ENCODE data around the gene TBX20. TPM values are rescaled to one million over a fixed set of nuclear protein-coding genes. Genes with fewer than 3 reads are reported as not detected.

Gene TBX20, protein sequence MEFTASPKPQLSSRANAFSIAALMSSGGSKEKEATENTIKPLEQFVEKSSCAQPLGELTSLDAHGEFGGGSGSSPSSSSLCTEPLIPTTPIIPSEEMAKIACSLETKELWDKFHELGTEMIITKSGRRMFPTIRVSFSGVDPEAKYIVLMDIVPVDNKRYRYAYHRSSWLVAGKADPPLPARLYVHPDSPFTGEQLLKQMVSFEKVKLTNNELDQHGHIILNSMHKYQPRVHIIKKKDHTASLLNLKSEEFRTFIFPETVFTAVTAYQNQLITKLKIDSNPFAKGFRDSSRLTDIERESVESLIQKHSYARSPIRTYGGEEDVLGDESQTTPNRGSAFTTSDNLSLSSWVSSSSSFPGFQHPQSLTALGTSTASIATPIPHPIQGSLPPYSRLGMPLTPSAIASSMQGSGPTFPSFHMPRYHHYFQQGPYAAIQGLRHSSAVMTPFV
- total RNA-seq (2014; rRNA removed; shearing (Covaris generic)): 1.5 and 2.3 TPM in 2 replicates

GRCh38 chr7:35253710-35254495, at the start of gene TBX20:
TBX20 (minus strand) TSS chr7:35254100; CDS start chr7:35253620, 480 bp downstream.
- DNase-seq (ENCODE audit: low spot score): peak; percentile 47

DNA sequence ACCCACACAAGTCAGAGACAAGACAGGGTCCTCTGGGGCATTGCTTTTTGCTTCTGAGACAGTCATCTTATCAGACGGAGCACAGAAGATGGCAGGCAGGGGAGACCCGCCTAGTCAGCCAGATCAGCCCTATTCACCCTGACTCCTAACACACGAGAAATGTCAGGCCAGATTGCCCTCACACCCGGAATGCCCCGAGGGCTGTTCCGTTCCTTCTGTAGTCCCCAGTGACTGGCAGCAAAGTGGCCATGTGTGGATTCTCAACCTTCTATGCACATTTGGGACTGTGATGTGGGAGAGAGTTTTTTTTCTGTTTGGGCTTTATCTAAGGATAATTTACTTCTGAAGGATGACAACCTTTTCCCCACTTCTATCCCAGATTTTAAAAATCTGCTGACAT, 35.5 kb upstream of the TBX20 start:
- DNase-seq (ENCODE audit: low spot score): no peak

GRCh38 chr7:35286986-35287385, 33.1 kb upstream of the TBX20 start:
- no peak for DNase-seq (ENCODE audit: low spot score)

DNA sequence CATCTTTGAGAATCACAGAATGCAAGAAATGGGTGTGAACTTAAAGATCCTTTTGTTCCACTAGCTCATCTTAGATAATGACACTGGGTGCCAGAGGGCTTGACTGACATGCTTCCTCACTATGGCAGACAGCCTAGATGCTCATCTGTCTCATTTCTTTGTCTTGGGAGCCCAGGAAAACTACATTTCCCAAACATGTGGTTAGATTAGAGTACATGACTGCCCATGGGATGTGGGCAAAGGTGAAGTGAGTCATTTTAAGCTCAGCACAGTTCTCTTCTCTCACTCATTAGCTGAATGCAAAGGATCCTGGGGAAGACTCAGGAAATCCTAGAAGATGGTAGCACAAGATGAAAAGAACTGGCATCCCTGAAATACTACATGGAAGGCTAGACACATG, 32.5 kb upstream of the TBX20 start:
- DNase-seq (ENCODE audit: low spot score): peak; percentile 47

- no peak for DNase-seq (ENCODE audit: low spot score)
Measured at GRCh38 chr7:35285799-35286198, 31.9 kb upstream of the TBX20 start.

GRCh38 chr7:35280902-35281301, 27.0 kb upstream of the TBX20 start:
- DNase-seq (ENCODE audit: low spot score): no peak

DNA sequence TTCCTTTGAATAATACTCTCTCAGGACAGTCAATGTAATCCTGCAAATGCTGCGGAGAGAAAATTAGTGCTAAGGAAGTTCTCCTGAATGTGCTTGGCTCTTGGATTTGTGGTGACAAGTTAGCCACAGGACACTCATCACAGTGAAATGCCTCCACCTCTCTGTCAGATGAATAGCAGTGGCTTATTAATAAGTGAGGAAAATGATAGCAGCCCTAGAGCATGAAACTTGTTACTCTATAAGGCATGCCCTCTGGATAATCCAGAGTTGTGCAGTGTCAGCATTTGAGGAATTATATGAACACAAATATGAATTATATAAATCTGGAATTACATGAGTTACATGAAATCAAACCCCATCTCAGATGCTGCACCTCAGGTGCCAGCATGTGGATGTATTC, 23.5 kb upstream of the TBX20 start:
- no peak for DNase-seq (ENCODE audit: low spot score)

- no peak for DNase-seq (ENCODE audit: low spot score)
Measured at GRCh38 chr7:35272246-35272645, 18.3 kb upstream of the TBX20 start.

DNA sequence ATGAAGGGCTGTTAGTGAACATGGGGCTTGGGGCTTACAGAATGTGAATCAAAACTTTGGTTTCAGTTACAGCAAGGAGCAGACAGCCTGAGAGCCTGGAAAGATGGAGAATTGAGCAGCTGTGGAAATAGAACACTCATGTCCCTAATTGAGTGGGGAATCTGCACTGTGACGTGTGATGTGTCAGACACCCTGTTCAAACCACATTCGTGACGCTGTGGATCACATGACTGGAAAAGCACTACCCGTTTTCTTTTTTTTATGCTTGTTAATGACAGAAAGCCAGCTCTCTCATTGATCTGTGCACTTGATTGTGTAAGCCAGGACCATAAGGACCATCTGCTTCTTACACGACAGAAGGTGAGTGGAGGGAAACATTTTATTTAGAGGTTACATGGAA, 15.1 kb upstream of the TBX20 start:
- DNase-seq (ENCODE audit: low spot score): no peak

GRCh38 chr7:35267411-35267810, 13.5 kb upstream of the TBX20 start:
- no peak for DNase-seq (ENCODE audit: low spot score)

DNA sequence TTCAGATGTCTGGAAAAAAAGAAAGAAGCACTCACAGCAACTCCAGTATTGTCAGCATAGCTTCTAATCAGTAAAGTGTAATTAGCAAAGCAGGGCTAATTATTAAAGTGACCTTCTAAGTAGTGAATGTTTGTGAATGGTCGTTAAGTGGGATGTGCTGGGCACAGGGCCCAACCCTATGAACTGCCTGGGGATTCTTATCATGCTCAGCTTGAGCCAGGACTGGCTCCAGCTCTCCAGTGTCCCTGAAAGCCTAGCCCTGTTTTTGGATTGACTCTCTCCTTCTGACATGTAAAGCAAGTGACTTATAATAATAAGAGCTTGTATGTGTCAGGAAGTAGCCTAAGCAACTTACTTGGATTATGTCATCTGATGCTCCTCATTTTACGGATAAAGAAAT, 9.5 kb upstream of the TBX20 start:
- DNase-seq (ENCODE audit: low spot score): no peak

GRCh38 chr7:35261476-35262285, 7.8 kb upstream of the TBX20 start:
- DNase-seq (ENCODE audit: low spot score): no peak

GRCh38 chr7:35261041-35261440, 7.1 kb upstream of the TBX20 start:
- DNase-seq (ENCODE audit: low spot score): no peak

GRCh38 chr7:35260246-35260645, 6.3 kb upstream of the TBX20 start:
- DNase-seq (ENCODE audit: low spot score): no peak

DNA sequence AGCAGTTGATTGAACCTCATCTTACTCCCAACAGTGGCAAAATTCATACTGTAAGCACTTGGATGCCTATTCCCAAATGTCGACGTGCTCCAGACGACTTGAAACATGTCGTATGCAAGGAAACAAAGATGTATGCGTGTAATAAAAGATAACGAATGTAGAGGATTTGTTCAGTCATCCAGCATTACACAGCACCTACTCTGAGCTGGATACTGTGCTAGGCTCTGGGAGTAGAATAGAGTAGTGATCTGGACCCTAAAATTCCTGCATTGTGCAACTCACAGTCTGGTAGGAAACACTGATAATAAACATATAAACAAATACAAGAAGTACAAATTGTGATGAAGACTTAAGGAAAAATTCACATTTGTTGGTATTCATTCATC, 5.6 kb upstream of the TBX20 start:
- no peak for DNase-seq (ENCODE audit: low spot score)

- DNase-seq (ENCODE audit: low spot score): no peak
Measured at GRCh38 chr7:35258868-35259522, 5.1 kb upstream of the TBX20 start.

DNA sequence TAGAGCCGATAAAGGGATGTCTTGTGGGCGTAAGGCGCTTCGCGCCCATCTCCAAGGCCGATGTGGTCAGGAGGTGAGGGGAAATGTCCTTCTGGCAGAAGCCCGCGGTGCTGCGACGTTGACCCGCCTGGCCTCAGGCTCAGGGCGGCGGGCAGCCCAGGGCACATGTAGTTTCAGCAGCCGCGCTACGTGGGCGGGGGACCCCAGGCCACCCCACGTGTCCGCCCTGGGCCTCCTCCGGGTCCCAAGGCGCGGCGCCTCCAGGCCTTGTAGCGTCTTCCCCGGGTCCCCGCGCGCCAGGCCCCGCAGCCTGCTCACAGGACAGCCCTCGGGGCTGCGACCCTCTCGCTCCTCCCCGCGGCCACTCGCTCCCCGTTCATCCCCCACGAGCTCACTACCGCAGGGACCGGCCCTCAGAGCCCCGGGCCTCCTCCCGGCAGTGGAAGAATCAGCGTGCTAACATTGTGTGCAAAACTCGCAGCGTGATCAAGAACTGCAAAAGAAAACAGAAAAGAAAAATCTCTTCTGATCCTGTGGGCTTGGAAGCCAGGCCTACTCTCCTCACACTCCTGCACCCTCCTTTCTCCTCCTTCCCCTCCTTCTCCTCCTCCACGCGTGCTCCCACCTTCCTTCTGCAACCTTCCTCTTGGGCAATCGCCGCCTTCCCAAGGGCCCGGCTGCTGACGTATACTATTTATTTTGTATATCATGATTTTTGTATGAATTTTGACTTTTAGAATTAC, 4.4 kb upstream of the TBX20 start:
- DNase-seq (ENCODE audit: low spot score): no peak

DNA sequence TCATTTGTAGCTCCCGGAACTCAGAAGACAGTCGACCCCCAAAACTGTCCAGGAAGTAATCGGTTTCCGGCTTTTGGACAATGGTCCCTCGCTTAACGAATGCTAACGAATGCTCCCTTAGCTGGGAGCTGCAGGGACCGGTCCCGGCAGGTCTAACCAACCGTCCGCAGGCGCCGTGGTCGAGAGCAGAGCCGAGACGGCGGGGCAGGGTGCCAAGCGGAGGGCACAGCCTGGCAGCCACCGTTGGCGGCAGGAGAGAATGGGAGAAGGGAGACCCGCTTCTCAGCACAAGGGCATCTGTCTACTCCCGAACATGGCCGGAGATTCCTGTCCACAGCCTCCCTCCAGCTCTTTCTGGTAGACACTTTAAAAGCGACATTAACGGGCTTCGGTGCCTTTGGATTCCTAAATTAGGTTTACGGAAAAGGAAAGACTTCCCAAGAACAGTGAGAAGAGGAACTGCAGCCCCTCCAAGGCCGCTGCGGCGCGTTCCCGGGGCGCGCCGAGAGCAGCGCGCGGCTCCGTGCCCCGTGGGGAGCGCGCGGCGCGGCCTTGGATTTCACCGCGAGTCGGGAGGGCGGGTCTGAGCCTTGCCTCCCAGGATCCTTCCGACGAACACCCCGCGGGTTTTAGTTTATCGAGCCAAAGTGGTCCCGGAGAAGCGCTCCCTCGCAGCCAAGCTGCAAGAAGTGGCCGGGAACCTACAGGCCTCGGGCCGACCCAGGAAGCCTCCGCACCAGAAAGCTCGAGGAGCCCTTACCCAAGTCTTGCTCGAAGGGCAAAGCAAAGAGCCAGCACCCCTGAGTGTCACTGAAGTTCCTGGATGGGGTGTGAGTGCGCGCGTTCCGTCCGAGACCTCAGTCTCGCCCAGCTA, 3.6 kb upstream of the TBX20 start:
- DNase-seq (ENCODE audit: low spot score): no peak

DNA sequence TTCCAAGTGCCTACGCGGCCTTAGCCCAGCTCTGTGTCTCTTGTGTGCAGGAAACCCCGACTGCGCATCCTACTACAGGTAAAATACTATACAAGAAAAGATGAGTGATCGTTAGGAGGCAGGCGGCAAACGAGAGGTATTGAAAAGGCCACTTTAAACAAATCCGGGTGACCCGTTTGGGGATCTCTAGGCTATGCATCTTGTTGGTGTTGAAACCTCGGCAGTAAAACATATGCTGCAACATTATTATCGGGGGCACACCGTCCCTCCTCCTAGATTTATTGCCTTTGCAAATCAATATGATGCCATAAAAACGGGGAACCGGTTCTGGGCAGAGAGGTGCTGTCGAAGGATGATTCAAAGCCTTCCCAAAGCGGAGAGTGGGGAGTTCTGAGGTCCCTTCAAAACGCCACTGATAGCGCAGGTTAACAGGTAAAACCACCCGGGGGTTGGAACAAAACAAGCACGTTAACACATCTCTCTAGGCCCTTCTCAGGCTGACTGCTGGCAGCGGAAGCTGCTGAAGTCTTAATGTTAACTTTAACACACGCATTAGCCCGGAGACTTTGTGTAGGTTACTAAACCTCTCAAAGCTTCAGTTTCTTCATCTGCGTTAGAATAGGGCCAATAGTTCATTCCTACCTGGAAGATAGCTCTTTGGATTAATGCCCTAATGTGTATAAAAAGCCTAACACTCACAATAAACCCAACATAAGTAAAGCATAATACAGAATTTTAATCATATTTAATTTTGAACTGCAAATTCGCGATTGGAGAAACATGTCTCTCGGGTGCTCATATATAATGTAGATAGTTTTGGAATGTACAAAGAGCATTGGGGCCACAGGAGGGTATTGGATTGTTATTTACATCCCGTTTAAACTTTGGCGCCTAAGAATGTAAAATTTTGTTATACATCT, 2.6 kb upstream of the TBX20 start:
- no peak for DNase-seq (ENCODE audit: low spot score)

Data from H4 (cell line).